Measurements from ENCODE around the gene FAM114A1. TPM values are rescaled to one million over a fixed set of nuclear protein-coding genes. Genes with fewer than 3 reads are reported as not detected.
"Not testable (repeated sequence)": the region's sequence is repeated elsewhere in the genome, so short reads cannot be mapped to it uniquely, and the experiment has no call there.

FAM114A1 gene
- polyA plus RNA-seq, 3 donors: 33.8 to 35.9 (median 33.8) TPM

GRCh38 chr4:38951598-38951997 lies 84.0 kb downstream of the FAM114A1 start:
- DNase-seq (ENCODE audit: extremely low read depth in 1 of 11, low read depth in 9 of 11, low spot score in 4 of 11): no peak

GRCh38 chr4:38952017-38952416 lies 84.4 kb downstream of the FAM114A1 start:
- DNase-seq (ENCODE audit: extremely low read depth in 1 of 11, low read depth in 9 of 11, low spot score in 4 of 11): no peak

GRCh38 chr4:38954727-38955126 lies 87.1 kb downstream of the FAM114A1 start:
- DNase-seq (ENCODE audit: extremely low read depth in 1 of 11, low read depth in 9 of 11, low spot score in 4 of 11): no peak

- DNase-seq (ENCODE audit: extremely low read depth in 1 of 11, low read depth in 9 of 11, low spot score in 4 of 11): no peak
These were observed 88.4 kb downstream of the FAM114A1 start for GRCh38 chr4:38955957-38956356.

GRCh38 chr4:38957261-38957815 lies 89.7 kb downstream of the FAM114A1 start:
- no peak for DNase-seq (ENCODE audit: extremely low read depth in 1 of 11, low read depth in 9 of 11, low spot score in 4 of 11)

- no peak for DNase-seq (ENCODE audit: extremely low read depth in 1 of 11, low read depth in 9 of 11, low spot score in 4 of 11)
These were observed 90.3 kb downstream of the FAM114A1 start for GRCh38 chr4:38957893-38958292.

DNA sequence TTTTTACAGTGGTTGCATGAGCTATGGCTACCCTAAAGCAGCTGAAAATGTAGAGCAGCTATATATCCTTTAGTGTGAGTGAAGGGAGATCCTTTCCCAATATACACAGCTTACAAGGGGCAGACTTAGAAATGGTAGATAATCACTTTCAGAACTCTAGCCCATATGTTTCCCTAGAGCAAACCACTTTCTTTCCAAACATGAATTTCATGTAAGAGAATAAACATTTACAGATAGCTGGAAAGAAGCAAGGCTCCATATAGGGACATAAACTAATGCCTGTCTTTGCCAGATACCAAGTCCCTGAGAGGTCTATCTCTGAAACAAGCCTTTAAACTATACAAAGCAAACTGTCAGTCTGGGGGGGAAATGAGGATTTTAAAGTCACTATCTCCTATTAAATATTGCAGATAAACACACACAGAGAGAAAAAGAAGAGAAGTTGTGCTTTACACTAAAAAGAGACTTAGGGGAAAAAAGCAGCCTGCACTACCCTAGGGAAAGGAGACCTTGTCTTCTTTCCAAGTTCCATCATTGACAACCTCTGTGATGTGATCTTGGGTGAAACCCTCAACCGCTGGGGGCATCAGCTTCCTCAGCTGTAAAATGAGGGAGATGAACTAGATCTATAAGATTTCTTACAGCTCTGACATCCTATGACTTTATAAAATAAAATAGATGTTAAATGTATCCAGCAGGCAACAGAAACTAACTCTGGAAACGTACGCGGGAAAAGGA lies 91.0 kb downstream of the FAM114A1 start:
- no peak for DNase-seq (ENCODE audit: extremely low read depth in 1 of 11, low read depth in 9 of 11, low spot score in 4 of 11)

GRCh38 chr4:38959248-38959647 lies 91.6 kb downstream of the FAM114A1 start:
- not testable (repeated sequence) for DNase-seq (ENCODE audit: extremely low read depth in 1 of 11, low read depth in 9 of 11, low spot score in 4 of 11)

DNA sequence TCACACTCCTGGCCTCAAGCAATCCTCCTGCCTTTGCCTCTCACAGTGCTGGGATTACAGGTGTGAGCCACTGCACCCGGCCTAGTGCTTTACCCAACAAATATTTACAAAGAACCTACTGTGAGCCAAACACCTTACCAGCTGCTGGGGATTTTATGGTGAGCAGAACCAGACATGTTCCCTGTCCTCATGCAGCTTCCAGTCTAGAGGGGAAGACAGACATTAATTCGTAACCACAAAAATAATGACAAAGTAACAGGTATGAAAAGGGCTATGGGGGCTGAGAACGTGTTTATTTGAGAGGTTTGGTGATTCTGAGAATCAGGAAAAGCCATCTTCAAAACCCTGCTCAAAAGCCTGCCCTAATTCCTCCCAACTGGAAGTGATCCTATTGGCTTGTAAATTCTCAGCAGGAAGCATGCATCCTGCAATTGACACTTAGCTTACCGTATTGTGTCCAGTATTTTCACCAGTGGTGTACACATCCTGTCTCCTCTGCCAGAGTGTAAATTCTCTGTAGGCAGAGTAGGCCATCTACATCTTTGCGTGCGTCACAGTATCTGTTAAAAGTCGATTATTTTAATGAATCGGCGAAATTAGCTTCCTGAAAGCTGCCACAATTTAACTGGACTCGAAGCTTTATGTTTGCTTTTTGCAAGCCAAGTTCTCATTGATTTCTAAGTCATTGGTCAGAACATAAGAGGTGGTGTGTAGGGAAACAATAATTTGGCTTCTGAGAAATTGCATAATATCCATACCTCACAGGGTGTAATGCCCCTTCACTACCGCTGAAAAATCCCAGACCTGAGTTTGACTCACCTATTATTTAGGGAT lies 97.6 kb downstream of the FAM114A1 start:
- no peak for DNase-seq (ENCODE audit: extremely low read depth in 1 of 11, low read depth in 9 of 11, low spot score in 4 of 11)

DNA sequence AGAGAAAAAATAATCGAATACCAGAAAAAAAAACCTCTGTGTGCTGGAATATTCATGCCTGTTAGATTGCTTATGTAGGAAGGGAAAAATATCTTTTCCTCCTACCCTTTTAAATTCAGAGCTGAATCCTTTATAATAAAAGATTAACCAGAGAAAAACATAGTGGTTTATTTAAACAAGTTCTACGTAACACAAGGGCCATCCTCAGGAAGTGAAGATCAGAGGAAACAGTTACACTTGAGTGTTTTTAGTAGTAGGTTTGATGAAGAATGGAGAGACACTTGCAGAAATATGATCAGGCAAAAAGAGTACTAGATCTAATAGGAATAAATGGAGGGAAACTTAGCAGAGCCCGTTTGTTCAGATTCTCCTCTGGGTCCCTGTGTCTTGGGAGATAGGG lies 98.3 kb downstream of the FAM114A1 start:
- no peak for DNase-seq (ENCODE audit: extremely low read depth in 1 of 11, low read depth in 9 of 11, low spot score in 4 of 11)

DNA sequence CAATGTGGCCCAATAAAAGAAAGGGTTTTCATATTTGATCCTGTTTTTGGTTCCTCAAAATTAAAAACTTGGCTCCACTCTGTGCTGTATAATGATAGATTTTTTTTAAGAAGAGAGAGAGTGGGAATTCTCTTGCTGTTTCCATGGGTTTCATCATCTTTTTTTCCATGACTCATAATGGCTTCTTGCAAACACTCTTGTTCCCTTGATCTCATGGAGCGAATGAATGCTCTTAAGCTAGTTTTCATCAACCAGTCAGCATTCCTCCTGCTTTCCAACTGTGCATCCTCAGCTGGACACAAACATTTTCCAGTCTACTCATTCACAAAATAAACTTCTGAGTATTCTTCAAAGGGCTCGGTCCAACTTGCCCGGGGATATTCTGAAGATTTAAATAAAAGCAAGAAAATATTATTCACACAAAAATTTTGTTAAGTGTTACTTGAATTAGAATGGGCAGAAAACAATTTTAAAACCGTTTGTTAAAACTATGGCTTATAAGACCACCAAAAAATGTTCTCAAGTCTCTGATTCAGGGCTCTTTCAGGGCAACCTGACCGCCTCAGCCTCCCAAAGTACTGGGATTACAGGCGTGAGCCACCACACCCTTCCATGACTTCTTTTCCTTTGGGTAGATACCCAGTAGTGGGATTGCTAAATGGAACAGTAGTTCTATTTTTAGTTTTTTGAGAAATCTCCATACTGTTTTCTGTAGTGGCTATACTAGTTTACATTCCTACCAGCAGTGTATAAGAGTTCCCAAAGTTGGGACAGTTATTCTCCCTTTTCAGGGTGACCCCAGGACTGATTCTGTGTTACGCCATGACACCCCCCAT lies 99.9 kb downstream of the FAM114A1 start:
- DNase-seq (ENCODE audit: extremely low read depth in 1 of 11, low read depth in 9 of 11, low spot score in 4 of 11): no peak

- DNase-seq (ENCODE audit: extremely low read depth in 1 of 11, low read depth in 9 of 11, low spot score in 4 of 11): no peak
These were observed 101.1 kb downstream of the FAM114A1 start for GRCh38 chr4:38968668-38969067.

- no peak for DNase-seq (ENCODE audit: extremely low read depth in 1 of 11, low read depth in 9 of 11, low spot score in 4 of 11)
These were observed 108.7 kb downstream of the FAM114A1 start for GRCh38 chr4:38976308-38976707.

DNA sequence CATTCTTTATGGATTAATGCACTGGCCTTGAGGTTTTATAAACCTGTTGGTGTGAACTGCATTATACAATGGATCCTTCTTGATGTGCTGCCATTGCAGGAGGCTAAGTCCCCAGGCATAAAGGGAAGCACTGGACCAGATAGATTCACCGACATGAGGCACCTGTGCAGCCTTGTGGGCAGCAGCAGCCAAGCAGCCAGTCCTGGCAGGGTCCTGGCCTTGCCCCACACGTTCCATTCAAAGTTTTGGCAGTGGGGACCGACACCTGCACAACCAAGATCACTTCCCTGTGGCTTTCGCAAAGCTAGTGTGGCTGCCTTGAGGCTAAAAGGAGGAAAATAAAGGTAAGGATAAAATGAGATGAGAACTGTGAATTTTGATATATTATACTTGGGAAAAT lies 111.5 kb downstream of the FAM114A1 start:
- DNase-seq (ENCODE audit: extremely low read depth in 1 of 11, low read depth in 9 of 11, low spot score in 4 of 11): no peak

GRCh38 chr4:38979511-38980230 lies 112.1 kb downstream of the FAM114A1 start:
- no peak for DNase-seq (ENCODE audit: extremely low read depth in 1 of 11, low read depth in 9 of 11, low spot score in 4 of 11)

- DNase-seq (ENCODE audit: extremely low read depth in 1 of 11, low read depth in 9 of 11, low spot score in 4 of 11): no peak
These were observed 113.5 kb downstream of the FAM114A1 start for GRCh38 chr4:38980903-38981676.

GRCh38 chr4:38982361-38983095 lies 114.9 kb downstream of the FAM114A1 start:
- no peak for DNase-seq (ENCODE audit: extremely low read depth in 1 of 11, low read depth in 9 of 11, low spot score in 4 of 11)

Measured in renal cortex interstitium (tissue), 11 donors.